HG03558 (cell line): ENCODE measurements around the gene GPR176.

Source experiments
- ATAC-seq: cut with Tn5 transposase; IDR thresholded peaks from one replicate; pipeline ENCODE4 v1.9.1; 2021; ENCODE audit warnings: moderate number of reproducible peaks; ENCODE audit not compliant: unreplicated experiment; ENCODE audit errors: extremely low read depth

The GPR176 gene

DNA sequence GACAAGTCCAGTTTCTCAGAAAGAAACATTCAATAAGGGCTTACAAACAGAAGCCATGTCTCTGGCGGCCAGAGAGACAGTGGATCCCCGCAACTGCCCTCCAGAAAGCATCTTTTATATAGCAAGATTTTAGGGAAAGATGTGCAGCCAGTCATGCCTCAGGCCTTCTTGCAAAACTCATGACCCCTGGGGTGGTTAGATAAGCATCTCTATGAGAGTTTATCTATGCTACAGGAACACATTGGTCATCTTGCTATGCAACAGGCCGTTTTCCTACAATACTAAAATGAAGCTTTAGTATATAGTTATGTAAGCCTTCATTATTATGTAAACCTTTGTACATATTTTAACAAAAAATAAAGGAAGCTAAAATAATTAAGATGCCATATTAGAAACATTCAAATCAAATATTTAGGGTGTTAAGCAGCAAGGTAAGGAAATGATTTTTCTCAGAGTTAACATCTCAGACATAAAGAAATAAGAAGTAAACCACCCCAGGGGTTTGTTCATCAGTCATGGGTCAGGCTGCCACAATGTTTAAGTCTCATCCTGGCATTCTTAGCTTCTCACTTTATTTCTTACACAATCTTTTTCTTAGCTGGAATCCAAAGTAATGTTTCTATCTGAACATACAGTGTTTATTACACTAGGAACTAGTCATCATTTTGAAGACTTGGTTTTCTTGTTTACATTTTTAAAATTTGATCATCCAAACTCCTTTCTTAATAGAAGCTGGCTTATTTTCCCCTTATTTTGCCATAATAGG, 131.1 kb downstream of the GPR176 start:
- ATAC-seq, result no peak

GRCh38 chr15:39788108-39788507, 132.0 kb downstream of the GPR176 start:
- ATAC-seq, result no peak

GRCh38 chr15:39787479-39787878, 132.6 kb downstream of the GPR176 start:
- ATAC-seq, result no peak

- no peak for ATAC-seq
Observed at GRCh38 chr15:39786447-39787056, 133.5 kb downstream of the GPR176 start.

DNA sequence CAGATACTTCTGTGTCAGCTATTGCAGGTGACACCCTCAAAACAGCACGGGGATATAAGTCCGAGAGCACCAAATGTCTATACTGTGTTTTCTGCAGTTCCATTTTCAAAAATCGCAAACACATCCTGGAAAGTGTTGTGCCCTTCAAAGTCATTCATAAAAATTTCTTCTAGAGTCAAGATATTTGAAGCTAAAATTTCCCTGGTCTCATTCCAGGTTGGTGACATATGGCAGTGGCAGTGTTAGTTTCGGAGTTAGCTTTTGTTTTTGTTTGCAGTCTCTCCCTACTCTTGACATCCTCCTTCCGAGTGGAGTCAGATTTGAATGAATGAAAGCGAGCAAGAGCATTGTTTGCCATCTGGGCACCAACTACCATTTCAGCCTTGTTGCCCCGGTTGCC, 134.2 kb downstream of the GPR176 start:
- no peak for ATAC-seq

GRCh38 chr15:39785139-39785538, 134.9 kb downstream of the GPR176 start:
- ATAC-seq, result no peak

GRCh38 chr15:39784638-39785037, 135.4 kb downstream of the GPR176 start:
- no peak for ATAC-seq

DNA sequence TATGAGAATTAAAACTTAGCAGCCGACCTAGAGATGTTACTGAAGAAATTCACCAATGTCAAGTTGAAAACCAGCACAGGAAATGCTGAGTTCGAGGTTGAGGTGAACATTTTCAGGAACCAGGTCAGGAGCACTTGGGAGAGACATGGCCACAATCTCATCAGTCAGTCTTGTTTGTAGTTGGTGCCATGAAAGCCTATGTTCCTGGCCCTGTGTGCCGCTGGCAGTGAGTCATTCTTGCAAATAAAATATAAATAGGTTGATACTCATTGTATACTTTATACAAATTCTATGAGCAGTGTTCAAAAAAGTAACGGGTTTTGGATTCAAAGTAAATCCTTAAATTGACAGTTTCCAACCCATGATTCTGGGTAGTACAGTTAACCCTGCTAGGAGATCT, 135.9 kb downstream of the GPR176 start:
- ATAC-seq, result no peak

- ATAC-seq, result no peak
Observed at GRCh38 chr15:39783244-39783820, 136.7 kb downstream of the GPR176 start.

DNA sequence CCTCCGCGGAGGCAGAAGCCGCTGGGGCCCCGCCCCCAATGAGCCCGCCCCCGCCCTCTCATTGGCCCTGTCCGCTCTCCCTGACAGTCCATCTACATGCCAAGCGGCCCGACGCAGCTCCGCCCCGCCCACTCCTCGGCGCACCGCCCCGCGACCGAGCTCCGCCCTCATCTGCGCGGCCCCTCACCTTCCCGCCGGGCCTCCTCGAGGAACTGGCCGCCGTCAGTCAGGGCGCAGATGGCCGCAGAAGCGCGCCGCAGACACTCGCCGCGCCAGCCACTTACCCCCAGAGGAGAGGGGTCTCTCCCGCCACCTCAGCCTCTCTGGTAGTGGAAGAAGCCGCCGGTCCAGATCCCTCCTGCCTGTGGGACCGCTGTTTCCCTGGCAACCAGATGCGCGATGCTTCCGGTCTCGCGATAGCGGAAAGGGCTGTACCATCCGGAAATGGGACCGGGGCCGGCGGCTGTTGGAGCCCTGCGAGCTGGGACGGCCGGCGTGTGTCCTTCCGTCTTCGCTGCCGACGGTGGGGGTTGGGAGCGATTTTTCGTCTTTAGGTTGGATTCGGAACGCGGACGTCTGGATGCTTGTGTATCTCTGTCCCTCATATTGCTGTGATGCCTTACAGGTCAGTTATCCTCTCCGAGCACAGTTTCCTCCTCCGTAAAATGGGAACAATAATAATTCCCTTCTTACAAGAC, 137.5 kb downstream of the GPR176 start, which contains the start of gene FSIP1:
TSS of gene FSIP1 (minus strand) at position 401 of the 698 bp plus-strand sequence. CDS start 6,317 bp downstream, outside the sequence.
- peak; percentile 84 for ATAC-seq

DNA sequence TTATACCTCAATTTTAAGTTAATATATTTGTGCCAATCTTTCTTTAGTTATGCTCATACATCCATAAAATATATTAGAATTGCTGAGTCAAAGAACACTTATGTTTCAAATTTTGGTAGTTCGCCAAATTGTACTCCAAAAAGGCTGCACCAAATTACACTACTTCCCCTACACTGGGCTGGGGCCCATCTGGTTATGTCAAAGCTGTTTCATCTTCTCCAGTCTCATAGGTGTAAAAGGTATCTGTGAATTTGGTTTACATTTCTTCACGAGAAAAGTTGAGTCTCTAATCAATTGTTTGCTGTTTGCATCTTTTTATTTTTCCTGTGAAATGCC, 138.1 kb downstream of the GPR176 start:
- ATAC-seq, result no peak

- no peak for ATAC-seq
Observed at GRCh38 chr15:39781147-39781966, 138.7 kb downstream of the GPR176 start.

DNA sequence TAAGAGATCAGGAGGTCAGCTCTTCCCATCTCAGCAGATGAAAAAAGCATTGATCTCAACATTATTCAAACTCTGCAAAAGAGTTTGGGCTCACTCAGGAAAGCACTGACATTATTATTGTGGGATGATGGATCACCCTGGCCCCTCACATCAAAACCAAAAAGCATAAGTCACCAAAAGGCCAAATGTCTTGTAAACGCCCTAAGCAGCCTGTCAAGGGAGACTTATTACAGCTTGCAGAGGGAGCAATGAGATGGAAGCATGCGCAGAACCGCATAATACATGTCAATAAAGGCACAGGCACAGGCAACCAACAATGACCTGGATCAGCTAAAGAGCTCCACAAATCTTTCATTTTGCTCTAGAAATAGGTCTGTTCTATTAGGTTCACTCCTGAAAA, 142.0 kb downstream of the GPR176 start:
- no peak for ATAC-seq

DNA sequence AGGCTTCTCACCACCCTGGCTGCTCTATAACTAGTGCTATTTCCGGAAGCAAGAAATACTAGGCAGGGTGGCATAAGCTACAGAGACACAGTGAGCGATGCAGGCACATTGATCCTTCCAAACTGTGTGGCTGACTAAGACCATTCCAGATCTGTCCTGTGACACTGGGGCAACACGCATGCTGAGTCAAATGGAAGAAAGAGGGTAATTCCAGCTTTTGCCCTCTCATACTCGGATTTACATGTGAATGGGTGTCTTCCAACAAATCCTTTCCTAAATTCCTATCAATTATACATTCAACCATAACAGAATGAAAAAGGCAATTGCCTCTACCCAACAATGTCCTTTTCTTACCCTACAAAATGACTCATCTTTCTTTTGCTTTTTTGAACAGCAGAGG, 142.6 kb downstream of the GPR176 start:
- no peak for ATAC-seq

- no peak for ATAC-seq
Observed at GRCh38 chr15:39776068-39776467, 144.0 kb downstream of the GPR176 start.

DNA sequence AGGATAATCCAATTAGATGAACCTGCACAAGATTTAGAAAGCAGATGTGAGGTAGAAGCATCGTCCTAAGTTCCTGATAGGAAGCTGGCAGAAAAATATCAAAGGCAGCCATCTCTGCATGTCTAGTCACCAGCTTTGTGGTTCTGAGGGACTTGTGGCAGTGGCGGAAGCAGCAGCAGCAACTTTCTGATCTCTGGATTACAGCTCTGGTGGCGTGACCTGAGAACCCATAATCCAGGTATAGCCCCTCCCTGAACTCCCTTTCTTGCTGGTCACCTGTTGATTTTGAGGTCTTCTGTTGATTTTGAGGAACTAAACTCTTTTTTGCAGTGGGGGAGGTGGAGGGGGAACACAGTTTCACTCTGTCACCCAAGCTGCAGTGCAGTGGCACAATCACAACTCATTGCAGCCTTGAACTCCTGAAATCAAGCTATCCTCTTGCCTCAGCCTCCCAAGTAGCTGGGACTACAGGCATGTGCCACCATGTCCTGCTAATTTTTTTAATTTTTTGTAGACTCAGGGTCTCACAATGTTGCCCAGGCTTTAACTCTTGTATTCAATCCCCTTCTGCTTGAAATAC, 145.3 kb downstream of the GPR176 start:
- ATAC-seq, result no peak

- no peak for ATAC-seq
Observed at GRCh38 chr15:39770748-39771689, 149.0 kb downstream of the GPR176 start.

GRCh38 chr15:39767921-39768320, 152.1 kb downstream of the GPR176 start:
- no peak for ATAC-seq

DNA sequence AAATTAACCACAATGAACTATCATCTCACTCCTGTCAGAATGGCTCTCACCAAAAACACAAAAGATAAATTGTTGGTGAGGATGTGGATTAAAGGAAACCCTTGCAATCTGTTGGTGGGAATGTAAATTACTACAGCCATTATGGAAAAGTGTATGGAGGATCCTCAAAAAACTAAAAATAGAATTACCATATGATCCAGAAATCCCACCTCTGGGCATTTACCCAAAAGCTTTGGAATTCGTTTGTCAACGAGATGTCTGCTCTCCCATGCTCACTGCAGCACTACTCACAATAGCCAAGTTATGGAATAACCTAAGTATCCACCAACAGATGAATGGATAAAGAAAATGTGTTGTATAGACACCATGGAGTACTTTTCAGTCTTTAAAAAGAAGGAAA, 159.1 kb downstream of the GPR176 start:
- no peak for ATAC-seq
